NCI-H1092 treated with DMSO at 0.1 percent for 48 hours (cell line): ENCODE measurements around the gene PCGF5.
"Not testable (repeated sequence)": the region's sequence is repeated elsewhere in the genome, so short reads cannot be mapped to it uniquely, and the experiment has no call there.

ENCODE experiments used
- DNase-seq: peaks from one replicate; lab custom pipeline; 2025; lab: John Stamatoyannopoulos, UW

Gene PCGF5

GRCh38 chr10:91210014-91210413 lies 10.4 kb upstream of the PCGF5 start:
- DNase-seq: peak; percentile 82

- DNase-seq: peak; percentile 92
Observed at GRCh38 chr10:91210435-91210834, 10.0 kb upstream of the PCGF5 start.

- DNase-seq: no peak
Observed at GRCh38 chr10:91211675-91212074, 8.8 kb upstream of the PCGF5 start.

- DNase-seq: no peak
Observed at GRCh38 chr10:91214911-91215310, 5.6 kb upstream of the PCGF5 start.

GRCh38 chr10:91215384-91215783 lies 5.1 kb upstream of the PCGF5 start:
- no peak for DNase-seq

- no peak for DNase-seq
Observed at GRCh38 chr10:91219371-91220193, 881 bp upstream of the PCGF5 start.

GRCh38 chr10:91220954-91221675 lies 652 bp downstream of the PCGF5 start:
- DNase-seq: peak; percentile 11

GRCh38 chr10:91226093-91226492 lies 5.6 kb downstream of the PCGF5 start:
- no peak for DNase-seq

- DNase-seq: no peak
Observed at GRCh38 chr10:91227576-91227975, 7.1 kb downstream of the PCGF5 start.

- DNase-seq: no peak
Observed at GRCh38 chr10:91229683-91230082, 9.2 kb downstream of the PCGF5 start.

- DNase-seq: no peak
Observed at GRCh38 chr10:91238191-91238590, 17.7 kb downstream of the PCGF5 start.

- DNase-seq: no peak
Observed at GRCh38 chr10:91239789-91240188, 19.3 kb downstream of the PCGF5 start.

GRCh38 chr10:91242940-91243339 lies 22.5 kb downstream of the PCGF5 start:
- DNase-seq: no peak

- no peak for DNase-seq
Observed at GRCh38 chr10:91247360-91248111, 27.1 kb downstream of the PCGF5 start.

GRCh38 chr10:91249700-91250099 lies 29.2 kb downstream of the PCGF5 start:
- no peak for DNase-seq

GRCh38 chr10:91250341-91250740 lies 29.9 kb downstream of the PCGF5 start:
- DNase-seq: no peak

- peak; percentile 50 for DNase-seq
Observed at GRCh38 chr10:91251430-91252056, 31.1 kb downstream of the PCGF5 start.

- no peak for DNase-seq
Observed at GRCh38 chr10:91253300-91253699, 32.8 kb downstream of the PCGF5 start.

GRCh38 chr10:91257310-91257709 lies 36.8 kb downstream of the PCGF5 start:
- no peak for DNase-seq

GRCh38 chr10:91260417-91260816 lies 40.0 kb downstream of the PCGF5 start:
- DNase-seq: not testable (repeated sequence)

- no peak for DNase-seq
Observed at GRCh38 chr10:91271886-91272285, 51.4 kb downstream of the PCGF5 start.

- no peak for DNase-seq
Observed at GRCh38 chr10:91284486-91285090, 64.1 kb downstream of the PCGF5 start.
